Astrocyte (in vitro differentiated cells and primary cell): ENCODE measurements around the gene PCYT1B.

ENCODE experiments used
- EZH2 ChIP-seq: IDR thresholded peaks from 2 replicates; pipeline ENCODE4 v1.6.1; 2012; ENCODE audit warnings: mild to moderate bottlenecking, low read length, inconsistent platforms; ENCODE audit not compliant: insufficient read depth
- TF ChIP-seq, protein P1 (sequence below): IDR thresholded peaks from 2 replicates; pipeline ENCODE4 v1.5.1; 2011; ENCODE audit warnings: low read depth, mild to moderate bottlenecking, inconsistent platforms, low read length, moderate library complexity; ENCODE audit not compliant: insufficient read depth

DNA sequence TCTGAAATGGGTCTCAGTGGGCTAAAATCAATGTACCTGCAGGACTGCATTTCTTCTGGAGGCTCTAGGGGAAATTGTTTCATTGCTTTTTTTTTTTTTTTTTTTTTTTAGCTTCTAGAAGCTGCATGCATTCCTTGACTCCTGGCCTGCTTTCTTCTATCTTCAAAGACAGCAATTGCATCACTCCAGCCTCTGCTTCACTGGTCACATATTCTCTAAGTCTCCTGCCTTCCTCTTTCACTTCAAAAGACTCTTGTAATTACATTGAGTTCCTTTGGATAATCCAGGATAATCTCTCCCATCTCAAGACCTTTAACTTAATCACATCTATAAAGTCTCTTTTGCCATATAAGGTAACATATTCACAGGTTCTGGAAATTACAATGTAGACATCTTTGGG is 11.3 kb upstream of the PCYT1B start:
- TF ChIP-seq, protein P1, sequence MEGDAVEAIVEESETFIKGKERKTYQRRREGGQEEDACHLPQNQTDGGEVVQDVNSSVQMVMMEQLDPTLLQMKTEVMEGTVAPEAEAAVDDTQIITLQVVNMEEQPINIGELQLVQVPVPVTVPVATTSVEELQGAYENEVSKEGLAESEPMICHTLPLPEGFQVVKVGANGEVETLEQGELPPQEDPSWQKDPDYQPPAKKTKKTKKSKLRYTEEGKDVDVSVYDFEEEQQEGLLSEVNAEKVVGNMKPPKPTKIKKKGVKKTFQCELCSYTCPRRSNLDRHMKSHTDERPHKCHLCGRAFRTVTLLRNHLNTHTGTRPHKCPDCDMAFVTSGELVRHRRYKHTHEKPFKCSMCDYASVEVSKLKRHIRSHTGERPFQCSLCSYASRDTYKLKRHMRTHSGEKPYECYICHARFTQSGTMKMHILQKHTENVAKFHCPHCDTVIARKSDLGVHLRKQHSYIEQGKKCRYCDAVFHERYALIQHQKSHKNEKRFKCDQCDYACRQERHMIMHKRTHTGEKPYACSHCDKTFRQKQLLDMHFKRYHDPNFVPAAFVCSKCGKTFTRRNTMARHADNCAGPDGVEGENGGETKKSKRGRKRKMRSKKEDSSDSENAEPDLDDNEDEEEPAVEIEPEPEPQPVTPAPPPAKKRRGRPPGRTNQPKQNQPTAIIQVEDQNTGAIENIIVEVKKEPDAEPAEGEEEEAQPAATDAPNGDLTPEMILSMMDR = no peak
- no peak for TF ChIP-seq EZH2
